Measurements from ENCODE around the gene AKT1. TPM values are rescaled to one million over a fixed set of nuclear protein-coding genes. Genes with fewer than 3 reads are reported as not detected.

AKT1 gene
- total RNA-seq, 1 experiment from 2014 or later = 83.3 TPM

GRCh38 chr14:104772707-104773504 lies 22.6 kb downstream of the AKT1 start:
- CTCF ChIA-PET = no interaction called here
- TF ChIP-seq CTCF (IDR thresholded peaks at IDR 0.05; ENCODE audit: unreplicated experiment) = no peak
- Mint-ChIP-seq H3K4me3 (ENCODE audit: unreplicated experiment) (no peak overlapping the region), H3K27ac (ENCODE audit: low read depth, unreplicated experiment) (no peak overlapping the region), H3K4me1 (ENCODE audit: insufficient read depth, unreplicated experiment) (no peaks in the 10 kb centered on the region), H3K9me3 (ENCODE audit: unreplicated experiment) (no peaks in the 10 kb centered on the region), H3K27me3 (ENCODE audit: insufficient read depth, unreplicated experiment) (no peaks in the 10 kb centered on the region), H3K36me3 (ENCODE audit: insufficient read depth, unreplicated experiment) (peaks cover 31% of the 10 kb centered on the region)
- BruUV-seq (replicated peaks) = no TSS peak
- DNase-seq (ENCODE audit: unreplicated experiment) = no peak
- intact Hi-C loops (cut with micrococcal nuclease) = no loop called here
- POLR2A ChIA-PET = no interaction called here

- no peak overlapping the region for H3K4me3 Mint-ChIP-seq (ENCODE audit: unreplicated experiment)
- ChIA-PET CTCF (interaction anchor here (0.5 to 1.4 kb wide), 2 partner anchors 29 to 209 kb away, joined by 3 read pairs; partner anchors contain the start of gene ZBTB42), POLR2A (no interaction called here)
- no peak for TF ChIP-seq CTCF (IDR thresholded peaks at IDR 0.05; ENCODE audit: unreplicated experiment)
- H3K27me3 Mint-ChIP-seq (ENCODE audit: insufficient read depth, unreplicated experiment) = no peaks in the 10 kb centered on the region
- no peak for DNase-seq (ENCODE audit: unreplicated experiment)
- no TSS peak for BruUV-seq (replicated peaks)
- peaks cover 31% of the 10 kb centered on the region for H3K36me3 Mint-ChIP-seq (ENCODE audit: insufficient read depth, unreplicated experiment)
- intact Hi-C loops (cut with micrococcal nuclease) = no loop called here
- H3K9me3 Mint-ChIP-seq (ENCODE audit: unreplicated experiment) = no peaks in the 10 kb centered on the region
- no peak overlapping the region for H3K27ac Mint-ChIP-seq (ENCODE audit: low read depth, unreplicated experiment)
- H3K4me1 Mint-ChIP-seq (ENCODE audit: insufficient read depth, unreplicated experiment) = no peaks in the 10 kb centered on the region
Observed at GRCh38 chr14:104771918-104772706, 23.4 kb downstream of the AKT1 start.

GRCh38 chr14:104771374-104771773 lies 24.2 kb downstream of the AKT1 start:
- BruUV-seq (replicated peaks) = no TSS peak
- TF ChIP-seq CTCF (IDR thresholded peaks at IDR 0.05; ENCODE audit: unreplicated experiment) = no peak

GRCh38 chr14:104770851-104771272 lies 24.7 kb downstream of the AKT1 start:
- ChIA-PET CTCF (interaction anchor here (0.9 to 3.7 kb wide), 4 partner anchors 22 to 55 kb away, joined by 3 to 26 read pairs (median 4); partner anchors contain the start of gene ZBTB42), POLR2A (interaction anchor here (0.7 to 1.8 kb wide), 2 partner anchors 10 to 18 kb away, joined by 3 to 4 read pairs; partner anchors contain the start of gene SIVA1)
- Mint-ChIP-seq H3K4me3 (ENCODE audit: unreplicated experiment) (no peak overlapping the region), H3K9me3 (ENCODE audit: unreplicated experiment) (peaks cover 8% of the 10 kb centered on the region), H3K36me3 (ENCODE audit: insufficient read depth, unreplicated experiment) (peaks cover 31% of the 10 kb centered on the region), H3K4me1 (ENCODE audit: insufficient read depth, unreplicated experiment) (no peaks in the 10 kb centered on the region), H3K27me3 (ENCODE audit: insufficient read depth, unreplicated experiment) (no peaks in the 10 kb centered on the region), H3K27ac (ENCODE audit: low read depth, unreplicated experiment) (no peak overlapping the region)
- DNase-seq (ENCODE audit: unreplicated experiment) = no peak
- intact Hi-C loops (cut with micrococcal nuclease) = no loop called here
- BruUV-seq (replicated peaks) = no TSS peak
- peak; percentile 58 for TF ChIP-seq CTCF (IDR thresholded peaks at IDR 0.05; ENCODE audit: unreplicated experiment)

More at GRCh38 chr14:104771374-104771773, 24.2 kb downstream of the AKT1 start:
- Mint-ChIP-seq H3K4me3 (ENCODE audit: unreplicated experiment) (no peak overlapping the region), H3K36me3 (ENCODE audit: insufficient read depth, unreplicated experiment) (peaks cover 31% of the 10 kb centered on the region), H3K9me3 (ENCODE audit: unreplicated experiment) (peaks cover 3% of the 10 kb centered on the region), H3K27ac (ENCODE audit: low read depth, unreplicated experiment) (no peak overlapping the region), H3K27me3 (ENCODE audit: insufficient read depth, unreplicated experiment) (no peaks in the 10 kb centered on the region), H3K4me1 (ENCODE audit: insufficient read depth, unreplicated experiment) (no peaks in the 10 kb centered on the region)
- CTCF ChIA-PET = interaction anchor here (0.5 to 3.7 kb wide), 3 partner anchors 30 to 210 kb away, joined by 3 to 26 read pairs (median 3); partner anchors contain the start of gene ZBTB42
- no peak for DNase-seq (ENCODE audit: unreplicated experiment)
- intact Hi-C loops (cut with micrococcal nuclease) = no loop called here
- POLR2A ChIA-PET = interaction anchor here (0.7 to 1.8 kb wide), 2 partner anchors 10 to 18 kb away, joined by 3 to 4 read pairs; partner anchors contain the start of gene SIVA1

Data from MCF 10A (cell line).